Measurements from ENCODE around the gene NRG3.

DNA sequence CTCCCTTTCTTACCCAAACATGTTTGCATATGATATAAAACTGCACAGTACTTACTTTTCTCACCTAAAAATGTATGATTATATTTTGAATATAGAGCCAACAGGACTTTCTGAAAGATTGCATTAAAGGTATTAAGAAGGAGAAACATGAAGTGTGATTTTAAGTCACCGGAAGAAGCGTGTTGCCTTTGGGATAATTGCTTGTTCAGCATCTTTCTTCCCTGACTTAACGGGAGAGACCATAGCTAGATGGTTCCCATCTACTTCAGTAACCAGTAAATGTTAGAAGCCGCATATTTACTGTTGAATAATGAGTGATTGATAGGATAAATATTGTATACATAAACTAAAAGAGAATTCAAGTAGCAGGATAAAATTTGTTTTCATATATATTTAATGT is 197.1 kb downstream of the NRG3 start:
- TF ChIP-seq, protein P1, sequence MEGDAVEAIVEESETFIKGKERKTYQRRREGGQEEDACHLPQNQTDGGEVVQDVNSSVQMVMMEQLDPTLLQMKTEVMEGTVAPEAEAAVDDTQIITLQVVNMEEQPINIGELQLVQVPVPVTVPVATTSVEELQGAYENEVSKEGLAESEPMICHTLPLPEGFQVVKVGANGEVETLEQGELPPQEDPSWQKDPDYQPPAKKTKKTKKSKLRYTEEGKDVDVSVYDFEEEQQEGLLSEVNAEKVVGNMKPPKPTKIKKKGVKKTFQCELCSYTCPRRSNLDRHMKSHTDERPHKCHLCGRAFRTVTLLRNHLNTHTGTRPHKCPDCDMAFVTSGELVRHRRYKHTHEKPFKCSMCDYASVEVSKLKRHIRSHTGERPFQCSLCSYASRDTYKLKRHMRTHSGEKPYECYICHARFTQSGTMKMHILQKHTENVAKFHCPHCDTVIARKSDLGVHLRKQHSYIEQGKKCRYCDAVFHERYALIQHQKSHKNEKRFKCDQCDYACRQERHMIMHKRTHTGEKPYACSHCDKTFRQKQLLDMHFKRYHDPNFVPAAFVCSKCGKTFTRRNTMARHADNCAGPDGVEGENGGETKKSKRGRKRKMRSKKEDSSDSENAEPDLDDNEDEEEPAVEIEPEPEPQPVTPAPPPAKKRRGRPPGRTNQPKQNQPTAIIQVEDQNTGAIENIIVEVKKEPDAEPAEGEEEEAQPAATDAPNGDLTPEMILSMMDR (IDR thresholded peaks at IDR 0.05) = no peak
- TF ChIP-seq EZH2 (IDR thresholded peaks at IDR 0.05; ENCODE audit: borderline replicate concordance, insufficient read depth, low read depth, low read length, poor library complexity, severe bottlenecking) = no peak
